ENCODE data around the gene BTN1A1.
"Not testable (repeated sequence)": the region's sequence is repeated elsewhere in the genome, so short reads cannot be mapped to it uniquely, and the experiment has no call there.

BTN1A1 gene

GRCh38 chr6:26501482-26501986, 1.4 kb downstream of the BTN1A1 start:
- TF ChIP-seq CTCF (IDR thresholded peaks at IDR 0.05; ENCODE audit: borderline replicate concordance, control extremely low read depth, extremely low read depth, insufficient read depth, missing control alignments) = no peak
- in situ Hi-C loops (cut with MboI; ENCODE audit: low sequenced_read_pairs, unreplicated experiment) = no loop called here
- DNase-seq (ENCODE audit: low spot score) = peak; percentile 37

DNA sequence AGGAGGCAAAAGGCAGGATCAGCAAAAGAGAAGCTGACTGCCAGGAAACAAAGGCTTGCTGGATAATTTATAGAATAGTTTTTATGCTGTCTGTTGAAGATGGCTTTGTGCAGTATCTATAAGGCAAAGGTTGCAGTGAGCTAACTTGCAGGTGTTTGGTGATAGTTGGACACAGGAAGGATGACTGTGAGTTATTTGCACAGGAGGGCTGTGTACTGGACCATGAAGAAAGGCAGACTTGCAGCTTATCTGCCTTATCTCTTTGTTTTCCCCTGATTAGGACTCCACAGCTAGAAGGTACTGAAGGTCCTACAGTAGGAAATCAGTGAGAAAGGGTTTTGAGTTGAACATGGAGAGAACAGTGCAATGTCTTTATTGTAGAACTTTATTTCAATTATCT, 2.1 kb downstream of the BTN1A1 start:
- in situ Hi-C loops (cut with MboI; ENCODE audit: low sequenced_read_pairs, unreplicated experiment) = no loop called here
- no peak for TF ChIP-seq CTCF (IDR thresholded peaks at IDR 0.05; ENCODE audit: borderline replicate concordance, control extremely low read depth, extremely low read depth, insufficient read depth, missing control alignments)
- no peak for DNase-seq (ENCODE audit: low spot score)

GRCh38 chr6:26502626-26503025, 2.5 kb downstream of the BTN1A1 start:
- in situ Hi-C loops (cut with MboI; ENCODE audit: low sequenced_read_pairs, unreplicated experiment) = no loop called here

DNA sequence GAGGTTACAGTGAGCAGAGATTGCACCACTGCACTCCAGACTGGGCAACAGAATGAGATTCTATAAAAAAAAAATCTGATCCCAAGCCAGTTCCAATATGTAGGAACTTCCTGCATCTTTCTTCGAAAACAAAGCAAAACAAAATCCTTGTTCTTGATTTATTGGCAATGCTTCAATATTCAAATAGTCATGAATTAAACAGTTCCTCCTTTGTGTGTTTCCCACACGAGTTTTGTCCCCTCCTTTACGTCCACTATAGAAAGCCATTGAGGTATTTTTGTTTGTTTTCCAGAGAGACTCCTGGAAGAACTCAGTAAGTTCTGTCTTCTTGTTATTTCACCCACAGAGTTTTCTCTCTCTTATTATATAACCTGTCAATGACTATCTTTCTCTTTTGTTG, 7.6 kb downstream of the BTN1A1 start:
- no peak for DNase-seq (ENCODE audit: low spot score)
- in situ Hi-C loops (cut with MboI; ENCODE audit: low sequenced_read_pairs, unreplicated experiment) = no loop called here
- no peak for TF ChIP-seq CTCF (IDR thresholded peaks at IDR 0.05; ENCODE audit: borderline replicate concordance, control extremely low read depth, extremely low read depth, insufficient read depth, missing control alignments)

More at GRCh38 chr6:26502626-26503025, 2.5 kb downstream of the BTN1A1 start:
- no peak for TF ChIP-seq CTCF (IDR thresholded peaks at IDR 0.05; ENCODE audit: borderline replicate concordance, control extremely low read depth, extremely low read depth, insufficient read depth, missing control alignments)
- no peak for DNase-seq (ENCODE audit: low spot score)

- DNase-seq (ENCODE audit: low spot score); in situ Hi-C loops (cut with MboI; ENCODE audit: low sequenced_read_pairs, unreplicated experiment): not testable (repeated sequence)
Measured at GRCh38 chr6:26511033-26511432, 10.9 kb downstream of the BTN1A1 start.

GRCh38 chr6:26514984-26515383, 14.9 kb downstream of the BTN1A1 start:
- no peak for TF ChIP-seq CTCF (IDR thresholded peaks at IDR 0.05; ENCODE audit: borderline replicate concordance, control extremely low read depth, extremely low read depth, insufficient read depth, missing control alignments)
- in situ Hi-C loops (cut with MboI; ENCODE audit: low sequenced_read_pairs, unreplicated experiment) = no loop called here

DNA sequence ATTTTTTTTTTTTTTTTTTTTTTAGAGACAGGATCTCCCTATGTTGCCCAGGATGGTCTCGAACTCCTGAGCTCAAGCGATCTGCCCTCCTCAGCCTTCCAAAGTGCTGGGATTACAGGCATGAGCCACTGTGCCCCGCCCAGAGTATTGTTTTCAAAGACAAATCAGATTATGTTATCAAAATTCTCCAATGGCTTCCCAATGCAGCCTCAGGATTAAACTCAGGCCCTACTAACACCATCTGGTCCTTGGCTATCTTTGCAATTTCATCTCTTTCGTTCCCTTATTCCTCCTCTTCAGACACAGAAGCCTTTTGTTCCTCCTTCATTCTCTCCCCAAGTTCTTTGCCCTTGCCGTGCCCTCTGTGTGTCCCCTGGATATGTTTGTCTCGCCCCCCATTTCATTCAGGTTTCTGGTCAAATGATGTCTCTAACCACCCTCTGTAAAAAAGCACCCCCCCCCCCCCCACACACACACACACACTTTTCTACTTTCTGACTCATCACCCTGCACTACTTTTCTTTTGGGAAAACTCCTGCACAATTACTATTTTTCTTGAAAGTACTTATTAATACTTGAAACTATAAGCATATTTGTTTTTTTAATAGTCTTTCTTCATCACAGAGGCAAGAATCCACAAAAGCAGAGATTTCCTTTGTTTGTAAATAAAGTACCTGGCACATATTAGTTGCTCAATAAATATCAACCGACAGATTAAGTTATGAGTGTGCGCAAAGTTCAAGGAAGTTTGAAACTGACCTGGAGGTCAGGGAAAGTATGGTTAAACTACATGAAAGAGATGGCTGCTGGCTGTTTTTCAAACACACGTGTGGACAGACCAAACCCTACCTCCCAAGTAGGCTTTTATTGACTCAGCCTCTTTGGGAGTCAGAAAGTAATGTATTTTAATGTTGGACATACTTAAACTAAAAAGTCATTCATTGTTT, 16.7 kb downstream of the BTN1A1 start:
- no peak for TF ChIP-seq CTCF (IDR thresholded peaks at IDR 0.05; ENCODE audit: borderline replicate concordance, control extremely low read depth, extremely low read depth, insufficient read depth, missing control alignments)
- in situ Hi-C loops (cut with MboI; ENCODE audit: low sequenced_read_pairs, unreplicated experiment) = no loop called here

More at GRCh38 chr6:26514984-26515383, 14.9 kb downstream of the BTN1A1 start:
- DNase-seq (ENCODE audit: low spot score) = no peak

More for the DNA sequence above, 16.7 kb downstream of the BTN1A1 start:
- DNase-seq (ENCODE audit: low spot score) = no peak

Measured in GM13976 (cell line).